ENCODE measurements around the gene MAD1L1.

The MAD1L1 gene

GRCh38 chr7:2090526-2091520 lies 141.9 kb downstream of the MAD1L1 start:
- no peak for DNase-seq (ENCODE audit: low read depth in 2 of 2, low spot score in 1 of 2)

DNA sequence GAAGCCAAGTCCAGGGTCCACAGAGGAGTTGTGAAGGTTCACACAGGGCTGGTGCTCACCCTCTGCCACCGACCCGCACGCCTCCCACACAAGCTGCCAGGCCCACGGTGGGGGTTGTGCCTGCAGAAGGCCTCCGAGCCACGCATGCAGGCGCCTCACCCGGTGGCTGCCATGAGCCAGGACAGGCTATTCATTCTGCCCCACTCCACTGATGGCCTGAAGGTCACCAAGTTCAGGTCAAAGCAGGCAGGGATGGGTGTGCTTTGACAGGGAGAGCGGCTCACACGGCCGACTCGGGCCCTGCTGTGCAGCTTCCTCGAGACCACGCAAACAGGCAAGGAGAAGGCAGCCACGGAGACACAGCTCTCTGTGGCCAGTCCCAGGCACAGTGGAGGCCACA lies 143.9 kb downstream of the MAD1L1 start:
- no peak for DNase-seq (ENCODE audit: low read depth in 2 of 2, low spot score in 1 of 2)

- DNase-seq (ENCODE audit: low read depth in 2 of 2, low spot score in 1 of 2) = no peak
Observed at GRCh38 chr7:2087744-2088143, 145.0 kb downstream of the MAD1L1 start.

- DNase-seq (ENCODE audit: low read depth in 2 of 2, low spot score in 1 of 2) = no peak
Observed at GRCh38 chr7:2086229-2086628, 146.5 kb downstream of the MAD1L1 start.

GRCh38 chr7:2085804-2086203 lies 146.9 kb downstream of the MAD1L1 start:
- no peak for DNase-seq (ENCODE audit: low read depth in 2 of 2, low spot score in 1 of 2)

DNA sequence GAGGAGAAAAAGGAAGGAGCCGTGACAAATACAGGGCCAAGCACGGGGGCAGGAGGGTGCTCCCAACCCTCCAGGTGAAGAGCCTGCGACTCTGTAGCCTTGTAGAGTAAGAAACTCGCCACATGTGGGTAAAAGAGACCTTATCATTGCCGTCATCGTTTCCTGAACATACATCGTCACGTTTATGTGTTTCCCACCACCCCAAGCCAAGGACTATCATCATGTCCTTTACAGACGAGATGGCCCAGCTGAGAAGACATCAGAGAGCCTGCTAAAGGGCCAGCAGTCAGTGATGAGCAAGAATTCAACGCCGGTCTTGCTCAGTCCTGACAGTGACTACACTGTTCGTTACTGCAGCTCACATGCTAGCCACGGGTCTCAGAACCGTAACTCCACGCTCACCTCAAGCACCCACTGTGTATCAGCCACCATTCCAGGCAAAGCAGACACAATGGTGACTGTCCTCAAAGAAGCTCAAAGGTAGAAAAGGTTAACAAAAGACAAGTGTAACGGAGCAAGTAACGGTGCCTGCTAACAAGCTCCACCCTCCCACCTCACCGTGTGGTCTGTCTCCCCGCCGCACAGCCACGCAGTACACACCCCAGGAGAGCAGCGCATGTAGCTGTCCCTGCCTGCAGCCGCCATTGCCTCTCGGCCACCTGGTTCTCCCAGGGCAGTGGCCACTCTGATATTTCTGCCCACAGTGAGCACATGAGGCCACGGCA lies 147.8 kb downstream of the MAD1L1 start:
- no peak for DNase-seq (ENCODE audit: low read depth in 2 of 2, low spot score in 1 of 2)

DNA sequence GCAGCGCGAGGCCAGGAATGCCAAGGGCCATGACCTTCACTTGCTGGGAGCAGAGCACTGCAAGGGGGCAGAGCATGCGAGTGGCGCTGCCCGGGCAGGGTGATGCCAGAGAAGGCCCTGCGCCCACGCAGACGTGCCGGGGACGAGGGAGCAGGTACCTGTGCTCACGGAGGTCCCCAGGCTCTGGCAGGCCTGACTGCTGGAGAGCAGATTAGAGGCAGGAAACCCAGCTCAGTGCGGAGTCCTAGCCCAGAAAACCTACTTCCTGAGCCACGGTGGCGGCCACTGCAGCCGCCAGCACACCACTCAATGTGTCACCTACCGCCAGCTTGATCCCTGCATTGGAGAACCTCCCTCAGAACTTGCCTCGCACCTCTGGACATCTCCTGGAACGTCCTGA lies 148.4 kb downstream of the MAD1L1 start:
- DNase-seq (ENCODE audit: low read depth in 2 of 2, low spot score in 1 of 2) = no peak

GRCh38 chr7:2083362-2083761 lies 149.4 kb downstream of the MAD1L1 start:
- no peak for DNase-seq (ENCODE audit: low read depth in 2 of 2, low spot score in 1 of 2)

GRCh38 chr7:2082139-2082998 lies 150.4 kb downstream of the MAD1L1 start:
- no peak for DNase-seq (ENCODE audit: low read depth in 2 of 2, low spot score in 1 of 2)

DNA sequence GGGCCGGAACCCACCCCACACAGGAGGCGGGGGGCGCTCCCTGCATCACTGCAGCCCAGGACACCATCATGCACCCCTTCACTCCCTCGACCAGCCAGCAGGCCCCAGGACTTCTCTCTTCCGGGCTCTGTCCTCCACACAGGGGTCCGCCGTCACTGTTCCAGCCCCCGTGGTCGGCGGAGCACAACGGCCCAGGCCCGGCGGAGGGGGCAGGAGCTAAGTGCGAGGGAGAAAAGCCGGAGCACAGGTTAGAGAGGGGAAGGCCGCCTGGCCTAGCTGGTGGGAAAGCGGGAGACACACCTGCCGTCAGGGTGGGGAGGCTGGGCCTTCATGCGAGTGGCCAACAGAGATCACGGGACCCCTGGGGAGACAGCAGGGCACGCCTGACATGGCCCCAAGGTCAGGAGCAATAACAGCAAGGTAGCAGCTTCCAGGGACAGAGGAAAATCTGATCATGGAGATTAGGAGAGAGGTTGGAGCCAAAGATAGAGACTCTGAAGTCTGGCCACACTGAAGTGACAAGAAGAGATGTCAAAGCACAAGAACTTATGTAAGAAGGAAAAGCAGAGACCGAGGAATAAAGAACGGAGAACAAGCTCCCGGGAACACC lies 151.1 kb downstream of the MAD1L1 start:
- DNase-seq (ENCODE audit: low read depth in 2 of 2, low spot score in 1 of 2) = no peak

- DNase-seq (ENCODE audit: low read depth in 2 of 2, low spot score in 1 of 2) = no peak
Observed at GRCh38 chr7:2080477-2080876, 152.3 kb downstream of the MAD1L1 start.

GRCh38 chr7:2080060-2080387 lies 152.7 kb downstream of the MAD1L1 start:
- DNase-seq (ENCODE audit: low read depth in 2 of 2, low spot score in 1 of 2) = no peak

GRCh38 chr7:2079332-2080059 lies 153.2 kb downstream of the MAD1L1 start:
- DNase-seq (ENCODE audit: low read depth in 2 of 2, low spot score in 1 of 2) = no peak

DNA sequence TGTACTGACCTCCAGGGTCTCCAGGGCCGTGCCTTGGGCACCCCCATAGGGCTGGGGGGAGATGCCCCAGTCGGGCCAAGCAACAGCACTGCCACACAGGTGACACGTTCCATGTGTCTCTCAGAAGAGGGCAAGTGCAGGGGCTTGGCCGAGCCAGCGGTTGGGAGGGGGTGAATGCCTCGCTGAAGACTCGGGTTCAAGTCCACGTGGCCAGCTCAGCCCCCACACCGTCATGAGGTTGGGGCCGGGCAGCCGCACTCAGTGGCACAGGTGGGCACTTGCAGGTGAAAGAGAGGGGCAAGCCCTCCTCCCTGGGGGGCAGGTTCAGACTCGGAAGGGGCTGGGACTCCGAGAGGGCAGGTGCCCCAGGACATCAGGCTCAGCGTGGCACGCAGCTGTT lies 153.8 kb downstream of the MAD1L1 start:
- no peak for DNase-seq (ENCODE audit: low read depth in 2 of 2, low spot score in 1 of 2)

GRCh38 chr7:2076649-2077064 lies 156.1 kb downstream of the MAD1L1 start:
- DNase-seq (ENCODE audit: low read depth in 2 of 2, low spot score in 1 of 2) = no peak

GRCh38 chr7:2075811-2076210 lies 156.9 kb downstream of the MAD1L1 start:
- DNase-seq (ENCODE audit: low read depth in 2 of 2, low spot score in 1 of 2) = no peak

GRCh38 chr7:2074691-2075090 lies 158.1 kb downstream of the MAD1L1 start:
- DNase-seq (ENCODE audit: low read depth in 2 of 2, low spot score in 1 of 2) = no peak

DNA sequence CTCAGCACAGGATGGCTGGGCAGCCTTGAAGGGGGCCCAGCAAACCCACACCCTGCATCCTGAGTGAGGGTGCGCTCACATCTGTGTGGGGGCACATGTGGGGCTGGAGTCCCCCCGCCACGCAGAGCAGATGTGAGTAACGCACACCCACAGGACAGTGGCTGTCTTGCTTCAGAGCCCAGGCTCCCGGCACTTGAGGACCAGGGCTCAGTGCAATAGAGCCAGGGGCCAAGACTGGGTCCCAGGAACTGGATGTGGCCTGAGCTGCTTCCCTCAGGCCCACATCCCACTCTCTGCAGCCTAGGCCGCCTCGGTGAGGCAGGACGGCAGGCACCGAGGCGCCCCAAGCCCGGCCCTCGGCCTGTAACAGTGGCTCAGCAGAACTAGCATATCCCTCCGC lies 159.9 kb downstream of the MAD1L1 start:
- DNase-seq (ENCODE audit: low read depth in 2 of 2, low spot score in 1 of 2) = no peak

DNA sequence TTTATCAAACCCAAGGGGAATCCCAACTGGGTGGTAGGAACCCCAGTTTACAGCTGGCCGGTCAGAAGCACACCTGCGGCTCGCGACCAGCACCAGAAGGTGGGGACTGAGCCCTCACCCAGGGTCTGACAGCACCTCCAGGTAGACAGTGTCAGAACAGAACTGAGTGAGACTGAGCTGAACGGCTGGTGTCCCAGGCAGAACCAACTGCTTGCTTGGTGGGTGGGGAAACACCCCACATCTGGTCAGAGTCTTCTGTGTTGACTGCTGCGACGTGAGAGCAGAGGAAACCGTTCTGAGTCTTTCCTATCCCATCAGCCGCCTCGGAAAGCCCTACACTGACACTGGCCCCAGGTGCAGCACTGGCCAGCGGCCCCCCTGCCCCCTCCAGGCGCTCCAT lies 160.7 kb downstream of the MAD1L1 start:
- DNase-seq (ENCODE audit: low read depth in 2 of 2, low spot score in 1 of 2) = no peak

DNA sequence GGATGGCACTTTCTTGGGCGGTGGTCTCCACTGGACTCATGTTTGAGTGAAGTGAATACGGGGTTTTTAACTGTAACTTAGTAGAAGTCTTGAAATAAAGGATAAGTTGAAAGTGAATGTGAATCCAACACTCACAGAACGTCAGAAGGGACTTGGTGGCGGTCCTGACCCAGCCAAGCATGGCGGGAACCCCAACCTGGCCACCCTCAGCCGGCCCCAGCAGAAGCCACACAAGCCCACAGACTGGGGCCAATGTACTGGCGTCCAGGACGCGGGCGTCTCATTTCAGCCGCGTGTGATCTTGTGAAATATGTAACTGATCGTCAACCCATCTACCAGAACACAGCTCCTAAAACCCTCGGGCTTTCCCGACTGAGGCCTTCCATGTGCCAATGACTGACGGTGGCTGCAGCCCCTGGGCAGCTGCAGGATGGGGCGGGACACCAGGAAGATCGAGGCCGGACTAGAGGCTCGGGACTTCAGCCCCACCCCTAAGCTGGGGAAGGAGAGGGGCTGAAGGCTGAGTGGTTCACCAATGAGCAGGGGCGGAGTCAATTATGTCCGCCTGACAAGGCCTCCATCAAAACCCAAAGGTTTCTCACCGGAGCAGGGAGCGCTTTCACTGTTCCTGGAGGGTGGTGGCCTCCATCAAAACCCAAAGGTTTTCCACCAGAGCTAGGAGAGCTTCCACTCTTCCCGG lies 161.5 kb downstream of the MAD1L1 start:
- DNase-seq (ENCODE audit: low read depth in 2 of 2, low spot score in 1 of 2) = no peak

All from stimulated activated CD8-positive, alpha-beta memory T cell treated with anti-CD3 and anti-CD28 coated beads, Interleukin-4, amount 100 ng/mL, for 4 hours (primary cell).